ENCODE results near the gene SSR3.
"Not testable (repeated sequence)": the region's sequence is repeated elsewhere in the genome, so short reads cannot be mapped to it uniquely, and the experiment has no call there.

The SSR3 gene

DNA sequence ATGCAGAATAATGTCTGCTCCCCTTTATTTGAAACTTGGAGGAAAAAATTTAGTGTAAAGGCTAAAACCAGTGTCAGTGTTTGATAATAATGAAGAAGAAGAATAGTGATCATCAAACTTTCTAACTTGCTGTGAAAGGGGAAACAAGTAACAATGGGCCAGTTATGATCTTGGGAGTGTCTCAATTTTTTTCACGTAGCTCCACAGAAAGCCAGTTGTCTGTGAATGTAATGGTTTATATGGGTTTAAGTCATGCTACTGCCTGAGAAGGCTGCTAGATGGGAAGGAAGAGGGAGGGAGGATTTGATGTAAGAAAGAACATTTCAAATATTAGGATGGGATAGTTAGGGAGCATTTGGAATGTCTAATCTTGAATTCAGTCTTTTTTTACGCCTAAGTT, 21.1 kb upstream of the SSR3 start:
- no peak for DNase-seq (ENCODE audit: low read depth)

DNA sequence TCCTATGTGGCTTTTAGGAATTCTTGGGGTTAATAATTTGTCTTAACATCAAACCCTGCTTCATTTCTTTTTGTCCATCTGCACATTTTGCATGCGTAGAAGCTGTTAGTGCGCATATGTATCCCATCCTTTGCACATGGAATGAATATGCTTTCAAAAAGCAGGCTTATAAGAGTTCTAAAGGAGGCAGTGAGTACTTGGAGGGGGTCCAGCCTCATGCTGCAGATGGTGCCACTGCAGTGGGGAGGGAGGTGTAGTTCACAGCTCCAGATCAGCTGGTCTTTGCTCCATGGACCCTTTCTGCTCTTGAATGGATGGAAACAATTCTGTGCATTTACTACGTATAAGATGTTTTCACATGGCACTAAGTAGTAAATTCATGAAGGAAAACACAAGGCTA, 20.7 kb upstream of the SSR3 start:
- no peak for DNase-seq (ENCODE audit: low read depth)

DNA sequence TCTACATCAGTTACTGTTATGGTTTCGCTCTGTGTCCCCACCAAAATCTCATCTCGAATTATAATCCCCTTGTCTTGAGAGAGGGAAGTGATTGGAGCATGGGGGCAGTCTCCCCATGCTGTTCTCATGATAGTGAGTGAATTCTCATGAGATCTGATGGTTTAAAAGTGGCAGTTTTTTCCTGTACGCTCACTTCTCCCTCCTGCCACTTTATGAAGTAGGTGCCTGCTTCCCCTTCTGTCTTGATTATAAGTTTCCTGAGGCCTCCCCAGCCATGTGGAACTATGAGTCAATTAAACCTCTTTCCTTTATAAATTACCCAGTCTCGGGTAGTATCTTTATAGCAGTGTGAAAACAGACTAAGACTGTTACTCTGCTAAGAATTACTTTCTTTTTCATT, 15.0 kb upstream of the SSR3 start:
- not testable (repeated sequence) for DNase-seq (ENCODE audit: low read depth)

DNA sequence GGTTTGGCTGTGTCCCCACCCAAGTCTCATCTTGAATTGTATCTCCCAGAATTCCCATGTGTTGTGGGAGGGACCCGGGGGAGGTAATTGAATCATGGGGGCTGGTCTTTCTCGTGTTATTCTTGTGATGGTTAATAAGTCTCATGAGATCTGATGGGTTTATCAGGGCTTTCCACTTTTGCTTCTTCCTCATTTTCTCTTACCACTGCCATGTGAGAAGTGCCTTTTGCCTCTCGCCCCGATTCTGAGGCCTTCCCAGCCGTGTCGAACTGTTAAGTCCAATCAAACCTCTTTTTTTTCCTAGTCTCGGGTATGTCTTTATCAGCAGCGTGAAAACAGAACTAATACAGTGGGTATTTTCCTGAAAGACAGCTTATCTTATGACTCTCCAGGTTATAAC, 14.1 kb upstream of the SSR3 start:
- DNase-seq (ENCODE audit: low read depth): not testable (repeated sequence)

DNA sequence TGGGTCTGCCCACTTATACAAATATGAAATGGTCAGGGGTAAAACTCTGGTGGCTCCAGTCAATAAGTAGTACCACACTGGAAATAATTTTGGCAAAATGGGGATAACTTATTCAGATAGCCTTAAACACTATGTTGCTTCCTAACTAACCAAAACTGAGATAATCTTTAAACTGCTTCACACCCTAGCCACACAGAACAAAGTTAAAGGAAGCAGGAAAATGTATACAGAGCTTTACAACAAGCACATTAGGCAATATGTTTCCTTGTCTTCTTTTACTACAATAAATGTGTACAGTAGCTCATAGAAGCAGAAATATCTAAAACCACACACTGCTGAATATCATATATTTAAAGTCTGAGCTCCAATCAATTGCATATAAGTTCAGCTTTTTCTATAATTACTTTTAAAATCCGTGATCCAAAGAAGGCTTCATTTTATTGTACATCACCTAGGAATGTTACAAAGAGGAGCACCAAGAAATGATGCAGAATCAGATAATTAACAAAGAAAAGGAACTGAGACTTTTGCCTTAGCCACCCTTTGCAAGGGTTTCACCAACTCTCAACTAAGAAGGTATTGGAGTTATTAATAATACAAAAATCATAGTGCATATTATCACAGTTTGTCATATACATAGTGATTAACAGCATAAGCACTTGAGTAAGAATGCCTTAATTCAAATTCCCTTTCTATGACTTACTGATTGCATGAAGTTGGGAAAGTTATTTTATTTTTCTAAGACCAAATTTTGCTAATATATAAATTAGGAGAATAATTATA, 9.2 kb upstream of the SSR3 start:
- DNase-seq (ENCODE audit: low read depth): no peak

DNA sequence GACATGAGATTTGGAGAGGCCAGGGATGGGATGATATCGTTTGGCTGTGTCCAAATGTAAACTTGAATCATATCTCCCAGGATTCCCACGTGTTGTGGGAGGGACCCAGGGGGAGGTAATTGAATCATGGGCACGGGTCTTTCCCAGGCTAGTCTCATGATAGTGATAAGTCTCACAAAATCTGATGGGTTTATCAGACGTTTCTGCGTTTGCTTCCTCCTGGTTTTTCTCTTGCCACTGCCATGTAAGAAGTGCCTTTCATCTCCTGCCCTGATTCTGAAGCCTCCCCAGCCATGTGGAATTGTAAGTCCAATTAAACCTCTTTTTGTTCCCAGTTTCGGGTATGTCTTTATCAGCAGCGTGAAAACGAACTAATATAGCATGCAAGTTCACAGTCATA, 7.6 kb upstream of the SSR3 start:
- DNase-seq (ENCODE audit: low read depth): not testable (repeated sequence)

DNA sequence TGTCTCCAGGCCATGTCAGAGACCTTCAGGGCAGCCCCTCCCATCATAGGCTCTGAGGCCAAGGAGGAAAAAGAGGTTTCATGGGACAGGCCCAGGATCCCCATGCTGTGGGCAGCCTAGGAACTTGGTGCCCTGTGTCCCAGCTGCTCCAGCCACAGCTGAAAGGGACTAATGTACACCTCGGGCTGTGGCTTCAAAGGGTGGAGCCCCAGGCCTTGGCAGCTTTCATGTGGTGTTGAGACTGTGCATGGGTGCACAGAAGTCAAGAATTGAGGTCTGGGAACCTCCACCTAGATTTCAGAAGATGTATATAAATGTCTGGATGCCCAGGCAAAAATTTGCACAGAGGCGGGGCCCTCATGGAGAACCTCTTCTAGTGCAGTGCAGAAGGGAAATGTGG, 6.6 kb upstream of the SSR3 start:
- DNase-seq (ENCODE audit: low read depth): no peak

DNA sequence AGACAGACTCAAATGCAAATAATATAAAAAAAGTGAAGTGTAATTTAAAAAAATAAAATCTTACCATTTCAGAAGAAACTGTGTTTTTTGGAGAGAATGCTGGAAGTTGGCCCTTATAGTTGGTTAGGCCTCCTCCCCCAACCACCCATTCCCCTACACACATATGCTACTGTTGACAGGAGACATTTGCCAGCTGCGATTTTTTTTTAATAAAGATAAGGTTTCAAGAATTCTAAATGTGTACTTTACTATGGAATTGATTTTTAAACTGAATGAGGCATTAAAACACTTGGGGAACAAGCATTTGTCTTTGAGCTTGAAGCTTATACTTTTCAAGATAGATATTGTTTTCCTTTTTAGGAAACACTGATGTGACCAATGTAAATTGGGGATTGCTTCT, 4.4 kb upstream of the SSR3 start:
- no peak for DNase-seq (ENCODE audit: low read depth)

DNA sequence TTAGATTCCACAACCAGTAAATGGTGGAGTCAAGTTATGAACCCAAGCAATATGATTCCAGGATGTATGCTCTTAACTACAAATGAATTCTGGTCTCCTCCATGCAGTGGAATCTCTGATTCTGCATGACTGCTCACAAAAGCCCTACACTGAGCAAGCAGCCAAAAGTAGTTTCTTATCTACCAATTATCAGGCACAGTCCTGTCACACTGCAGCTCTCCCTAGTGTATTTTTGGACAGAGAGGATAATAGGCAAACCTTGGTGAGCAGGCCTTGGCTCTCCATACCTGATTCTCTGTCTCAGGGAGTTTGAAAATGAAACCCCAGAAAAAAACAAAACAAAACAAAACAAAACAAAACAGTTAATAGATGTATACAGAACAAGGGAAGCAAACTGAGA, 3.5 kb upstream of the SSR3 start:
- DNase-seq (ENCODE audit: low read depth): no peak

DNA sequence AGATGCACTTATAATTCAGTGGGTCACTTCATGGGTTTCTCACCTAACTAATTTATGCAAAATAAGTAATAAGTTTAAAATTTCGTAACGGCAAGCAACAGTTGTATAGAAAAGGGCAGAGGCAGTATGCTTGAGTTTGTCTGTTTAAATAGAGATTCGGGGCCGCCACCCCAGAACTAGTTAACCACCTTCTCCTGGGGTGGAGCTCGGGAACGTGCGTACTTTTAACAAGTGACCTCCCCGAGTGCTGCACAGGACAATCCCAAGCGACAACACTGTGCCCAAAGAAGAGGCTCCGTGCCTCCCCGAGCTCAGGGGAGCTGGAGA, 439 bp downstream of the SSR3 start:
- no peak for DNase-seq (ENCODE audit: low read depth)

DNA sequence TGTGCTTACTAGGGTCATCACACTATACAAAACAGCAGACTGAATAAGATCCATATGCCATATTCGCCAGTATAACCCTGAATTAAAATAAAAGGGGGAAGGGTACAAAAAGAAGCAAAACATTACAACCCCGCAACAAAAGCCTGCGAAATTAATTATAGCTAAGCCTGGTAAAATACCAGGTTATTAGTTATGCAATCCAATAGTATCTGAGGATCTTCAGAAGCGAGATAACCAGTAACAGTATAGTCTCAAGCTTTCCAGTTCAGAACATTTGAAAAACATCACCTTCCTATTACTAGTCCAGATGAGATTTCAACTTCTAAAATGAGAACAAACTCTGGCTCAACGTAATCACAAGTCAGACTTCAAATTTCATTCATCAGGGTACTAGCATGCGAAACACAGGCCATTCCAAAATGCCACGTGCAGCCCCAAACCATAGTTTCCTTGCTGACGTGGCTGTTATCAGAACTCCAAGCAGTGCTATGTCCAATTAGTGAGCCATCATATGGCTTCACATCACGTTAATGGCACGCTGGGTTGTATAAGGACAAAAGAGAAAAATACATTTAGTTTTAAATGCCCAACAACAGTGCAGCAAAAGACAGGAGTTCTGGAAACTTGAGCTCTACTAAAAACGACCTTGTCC, 1.1 kb downstream of the SSR3 start:
- no peak for DNase-seq (ENCODE audit: low read depth)

DNA sequence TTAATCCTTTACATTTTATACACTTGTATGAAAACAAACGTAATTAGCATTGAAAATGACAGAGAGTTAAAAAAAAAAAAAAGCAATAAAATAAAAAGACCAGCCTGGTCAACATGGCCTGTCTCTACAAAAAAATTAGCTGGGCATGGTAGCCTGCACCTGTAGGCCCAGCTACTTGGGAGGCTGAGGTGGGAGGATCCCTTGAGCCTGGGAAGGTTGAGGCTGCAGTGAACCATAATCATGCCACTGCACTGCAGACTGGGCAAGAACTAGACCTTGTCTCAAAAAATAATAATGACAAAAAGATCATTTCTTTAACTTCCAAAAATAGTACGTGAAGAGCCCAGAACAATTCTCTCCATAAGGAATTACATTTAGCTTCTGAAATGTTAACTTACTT, 1.9 kb downstream of the SSR3 start:
- no peak for DNase-seq (ENCODE audit: low read depth)

DNA sequence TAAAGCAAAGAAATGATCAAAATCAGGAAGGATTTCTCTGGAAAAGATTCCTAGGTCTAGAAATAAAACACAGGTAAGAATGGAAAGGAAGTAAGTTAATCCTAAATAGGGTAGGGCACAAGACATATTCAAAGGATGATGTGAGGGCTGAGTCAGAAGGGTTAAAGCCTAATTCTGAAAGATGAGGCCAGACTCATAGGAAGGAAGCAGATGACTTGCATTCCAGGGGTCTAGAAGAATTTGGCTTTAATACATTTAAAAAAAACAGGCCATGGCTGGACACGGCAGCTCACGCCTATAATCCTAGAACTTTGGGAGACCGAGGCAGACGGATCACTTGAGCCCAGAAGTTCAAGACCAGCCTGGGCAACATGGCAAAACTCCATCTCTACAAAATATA, 3.2 kb downstream of the SSR3 start:
- no peak for DNase-seq (ENCODE audit: low read depth)

DNA sequence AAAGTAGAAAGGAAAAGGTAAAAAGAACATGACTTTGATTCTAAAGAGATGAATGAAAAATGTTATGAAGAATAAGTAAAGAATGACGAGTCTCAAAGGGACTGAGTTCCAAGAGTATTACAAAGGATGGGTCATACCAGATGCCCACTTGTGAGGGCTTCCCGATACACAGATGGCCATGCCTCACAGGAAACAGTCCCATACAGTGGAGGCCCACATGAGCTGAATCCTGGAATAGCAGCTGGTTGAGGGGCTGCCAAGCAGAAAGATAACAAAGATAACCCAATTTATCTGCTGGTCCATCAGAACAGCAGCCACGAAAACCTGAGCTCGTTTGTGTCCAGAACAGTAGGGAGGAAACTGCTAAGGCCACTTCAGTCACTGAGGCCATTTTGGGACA, 3.7 kb downstream of the SSR3 start:
- no peak for DNase-seq (ENCODE audit: low read depth)

DNA sequence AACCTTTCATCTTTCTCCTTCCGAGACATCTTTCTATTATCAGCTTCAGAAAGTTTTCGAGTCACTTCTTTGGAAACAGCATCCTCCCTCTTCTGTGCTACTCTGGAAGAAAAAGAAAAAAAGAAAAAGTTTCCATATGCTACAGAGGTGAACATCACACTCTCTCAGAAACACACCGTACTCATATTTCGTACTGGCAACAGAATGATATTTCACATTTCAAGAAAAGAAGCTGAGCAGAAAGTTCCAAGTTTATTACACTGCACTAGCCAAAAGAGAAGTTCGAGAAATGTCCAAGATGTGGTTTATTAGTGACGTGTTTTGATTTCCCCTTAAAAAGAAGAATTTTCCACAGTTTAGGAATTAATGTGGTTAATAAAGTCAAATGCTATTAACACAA, 6.0 kb downstream of the SSR3 start:
- no peak for DNase-seq (ENCODE audit: low read depth)

DNA sequence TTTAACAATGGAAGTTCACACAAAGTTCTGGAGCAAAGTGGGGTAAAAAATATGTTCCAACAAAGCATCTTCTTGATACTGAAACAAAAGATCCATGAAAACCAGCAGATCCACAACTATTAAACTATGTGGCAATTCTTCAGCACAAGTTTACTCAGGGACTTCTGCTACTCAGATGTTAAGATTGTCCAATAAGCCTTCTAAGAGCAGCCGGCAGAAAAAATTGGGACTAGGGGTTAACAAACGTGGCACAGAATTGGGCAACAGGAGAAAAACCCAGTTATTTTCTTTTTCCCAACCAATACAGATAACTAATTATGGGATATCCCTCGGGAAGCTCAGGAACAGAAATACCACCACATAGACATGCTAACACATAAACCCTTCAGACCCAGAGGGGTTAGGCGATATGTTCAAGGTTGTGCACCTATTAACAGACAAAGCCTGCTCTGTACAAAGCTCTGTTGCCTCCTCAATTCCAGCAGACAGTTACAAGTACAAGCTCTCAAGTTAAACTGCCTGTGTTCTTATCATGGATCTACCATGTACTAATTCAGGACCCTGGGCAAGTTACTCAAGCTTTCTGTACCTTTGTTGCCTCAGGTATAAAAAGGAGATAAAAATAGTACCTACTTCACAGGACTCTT, 6.8 kb downstream of the SSR3 start:
- no peak for DNase-seq (ENCODE audit: low read depth)

DNA sequence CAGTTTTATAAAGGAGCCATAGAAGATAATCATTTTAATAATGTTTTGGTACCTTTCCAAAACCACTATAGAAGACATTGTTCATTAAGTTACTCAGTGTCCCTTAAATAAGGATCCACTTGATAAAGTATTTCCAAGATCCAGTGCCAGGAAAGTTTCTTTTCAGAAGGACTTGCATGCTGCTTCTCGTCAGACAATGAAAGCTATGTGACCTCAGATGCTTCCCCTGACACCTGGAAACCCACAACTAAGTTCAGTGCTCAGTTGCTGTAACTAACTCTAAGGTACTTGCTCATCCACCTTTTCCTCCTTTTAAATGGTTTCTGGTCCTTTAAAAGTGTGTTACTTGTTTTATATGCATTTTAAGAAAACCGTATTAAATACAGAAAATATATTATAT, 7.3 kb downstream of the SSR3 start:
- DNase-seq (ENCODE audit: low read depth): no peak

DNA sequence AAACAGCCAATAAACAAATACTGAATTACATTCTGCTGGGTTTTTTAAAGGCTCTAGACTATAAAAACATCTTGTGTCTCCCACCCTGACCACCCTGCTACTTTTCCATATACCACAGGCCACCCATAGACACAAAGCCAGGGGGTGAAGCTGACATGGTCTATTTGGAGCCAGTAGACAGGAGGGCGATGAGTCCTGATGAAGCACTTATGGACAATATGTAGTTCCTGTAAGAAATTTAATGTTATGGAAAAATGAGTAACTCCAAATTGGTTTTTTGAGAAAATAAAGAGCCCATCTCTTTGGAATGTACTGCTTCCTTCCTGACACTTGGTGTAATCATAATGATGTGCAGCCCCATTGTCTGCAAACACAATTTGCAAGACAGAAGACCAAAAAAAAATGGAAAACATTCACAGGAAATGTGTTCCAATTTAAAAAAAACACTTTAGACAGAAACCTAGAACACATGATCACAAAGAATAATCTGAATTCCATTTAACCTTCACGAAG, 11.8 kb downstream of the SSR3 start:
- no peak for DNase-seq (ENCODE audit: low read depth)

DNA sequence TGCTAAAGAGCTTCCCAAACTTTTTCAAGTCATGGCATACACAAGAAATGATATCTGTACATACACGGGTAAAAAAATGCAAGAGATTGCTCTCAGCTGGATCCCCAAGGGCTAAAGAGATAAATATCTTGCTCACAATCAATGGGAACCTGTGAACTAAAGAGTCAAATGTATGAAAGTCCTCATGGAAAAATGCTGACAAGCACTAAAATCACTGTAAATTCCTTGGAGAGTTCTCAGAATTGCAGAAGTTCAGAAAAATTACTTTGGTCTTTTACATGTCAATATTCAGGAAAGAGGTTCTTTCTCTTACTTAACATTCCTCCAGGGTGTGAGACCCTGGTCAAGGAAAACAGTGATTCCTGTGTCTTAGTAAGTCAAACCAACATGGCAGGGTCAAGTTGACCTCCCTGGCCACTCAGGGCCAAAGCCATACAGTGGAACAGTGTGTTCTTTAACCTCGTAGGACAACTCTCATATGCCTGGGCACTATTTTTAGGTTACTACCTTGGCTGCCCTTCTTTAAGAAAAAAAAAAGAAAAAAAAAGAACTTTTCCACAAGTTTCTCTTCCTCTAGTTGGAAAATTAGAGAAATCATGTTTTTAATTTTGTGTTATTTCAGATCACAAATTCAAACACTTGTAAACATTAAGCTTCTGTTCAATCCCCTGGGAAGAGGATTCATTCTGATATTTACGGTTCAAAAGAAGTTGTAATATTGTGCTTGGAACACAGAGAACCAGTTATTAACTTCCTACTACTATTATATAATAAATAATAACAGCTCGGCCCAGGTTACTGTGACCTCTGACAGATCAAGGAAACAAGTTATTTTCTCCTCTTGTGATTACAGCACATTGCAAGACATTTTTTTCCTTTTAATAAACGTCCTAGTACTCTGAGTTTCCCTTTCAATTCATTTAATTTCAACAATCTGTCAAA, 12.5 kb downstream of the SSR3 start:
- DNase-seq (ENCODE audit: low read depth): no peak

DNA sequence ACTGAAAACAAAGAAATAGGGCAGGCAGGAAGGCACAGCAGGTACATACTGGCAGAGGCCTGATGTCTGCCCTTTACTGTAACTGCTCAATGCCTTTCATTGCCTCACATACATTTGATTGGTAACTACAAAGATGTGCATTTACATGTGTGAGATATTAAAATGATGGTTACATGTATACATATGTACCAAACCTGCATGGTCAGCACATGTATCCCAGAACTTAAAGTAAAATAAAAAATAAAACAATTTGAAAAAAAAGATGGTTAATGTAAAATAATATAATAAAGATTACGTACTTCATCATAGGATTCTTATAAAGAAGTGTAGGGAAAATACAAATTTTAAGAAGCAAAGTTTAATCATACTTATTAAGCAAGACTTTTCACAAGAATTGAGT, 15.1 kb downstream of the SSR3 start:
- DNase-seq (ENCODE audit: low read depth): no peak

DNA sequence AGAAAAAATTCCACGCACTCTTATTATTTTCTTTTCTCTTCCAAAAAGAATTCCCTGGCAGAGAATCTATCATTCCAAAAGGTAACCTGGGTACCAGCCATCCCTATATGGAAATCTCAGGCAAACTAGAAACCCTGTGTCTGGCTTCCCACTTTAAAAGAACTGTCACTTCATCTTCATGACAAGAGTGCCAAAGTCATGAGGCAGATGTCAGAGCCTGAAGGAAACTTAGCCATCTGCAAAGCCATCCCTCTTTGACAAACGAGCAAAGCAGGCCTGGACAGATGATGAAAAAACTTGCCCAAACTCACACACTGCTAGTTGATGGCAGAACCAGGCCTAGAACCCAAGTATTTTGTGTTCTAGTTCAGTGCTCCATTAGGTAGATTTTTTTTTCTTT, 15.9 kb downstream of the SSR3 start:
- DNase-seq (ENCODE audit: low read depth): no peak
